Activated naive CD4-positive, alpha-beta T cell treated with anti-CD3 and anti-CD28 coated beads for 36 hours (primary cell): ENCODE measurements around the gene PITPNC1. TPM values are rescaled to one million over a fixed set of nuclear protein-coding genes. Genes with fewer than 3 reads are reported as not detected.

Experiments used
- CTCF ChIA-PET: fragments of 350-600 bp; sonication (Branson Sonifier 250); formaldehyde crosslinking; loops from one replicate; lab custom pipeline; 2021; ENCODE audit warnings: antibody characterized with exemption; lab: Charles Lee
- DNase-seq: peaks from one replicate; pipeline ENCODE4 v3.0.0-alpha.2; 2020
- H3K27ac Mint-ChIP-seq: one replicate; pipeline ENCODE4 v1.8.0; 2021; ENCODE audit warnings: mild to moderate bottlenecking, mixed read lengths
- H3K27me3 Mint-ChIP-seq: one replicate; pipeline ENCODE4 v1.8.0; 2021; ENCODE audit warnings: low read depth, mixed read lengths
- H3K36me3 Mint-ChIP-seq: one replicate; pipeline ENCODE4 v1.8.0; 2021; ENCODE audit warnings: low read depth, mixed read lengths
- H3K4me1 Mint-ChIP-seq: one replicate; pipeline ENCODE4 v1.8.0; 2021; ENCODE audit warnings: low read depth, mixed read lengths
- H3K4me3 Mint-ChIP-seq: one replicate; pipeline ENCODE4 v1.8.0; 2021; ENCODE audit warnings: mild to moderate bottlenecking, moderate library complexity, mixed read lengths
- H3K9me3 Mint-ChIP-seq: one replicate; pipeline ENCODE4 v1.8.0; 2021; ENCODE audit warnings: mixed read lengths
- intact Hi-C: fragments of 100-400 bp; cut with micrococcal nuclease; formaldehyde crosslinking; loops from one replicate; pipeline ENCODE4 v1.15.1; 2023
- total RNA-seq, 2 experiments: library from RNA; stranded (reverse); gene quantifications; one replicate each; pipeline ENCODE4 v1.2.3, GENCODE V29; 2021

Gene PITPNC1
- total RNA-seq, 2 experiments from 2014 or later: 58.7 to 60.0 TPM

- peaks cover 17% of the 10 kb centered on the region for H3K36me3 Mint-ChIP-seq
- H3K4me1 Mint-ChIP-seq: peaks cover 91% of the 10 kb centered on the region
- no peaks in the 10 kb centered on the region for H3K27me3 Mint-ChIP-seq
- H3K27ac Mint-ChIP-seq: peak overlapping the region; percentile 91
- intact Hi-C loops: loop anchor here (1.0 kb wide), 6 partner anchors 12 to 63 kb away; no protein-coding TSS in a partner anchor
- H3K9me3 Mint-ChIP-seq: peaks cover 9% of the 10 kb centered on the region
- H3K4me3 Mint-ChIP-seq: peak overlapping the region; percentile 53
- CTCF ChIA-PET: interaction anchor here (1.4 to 3.1 kb wide), 6 partner anchors 13 to 74 kb away, joined by 5 to 11 read pairs (median 9); no protein-coding TSS in a partner anchor
- DNase-seq: peak; percentile 65
Observed at GRCh38 chr17:67452681-67453554, 75.8 kb downstream of the PITPNC1 start.

- DNase-seq: no peak
- Mint-ChIP-seq H3K9me3 (peaks cover 17% of the 10 kb centered on the region), H3K4me3 (no peak overlapping the region), H3K27me3 (no peaks in the 10 kb centered on the region), H3K36me3 (peaks cover 25% of the 10 kb centered on the region), H3K4me1 (peaks cover 76% of the 10 kb centered on the region), H3K27ac (peak overlapping the region; percentile 68)
- CTCF ChIA-PET: interaction anchor here (0.6 to 3.6 kb wide), 3 partner anchors 12 to 63 kb away, joined by 3 to 20 read pairs (median 4); no protein-coding TSS in a partner anchor
- intact Hi-C loops: no loop called here
Observed at GRCh38 chr17:67456103-67456502, 79.0 kb downstream of the PITPNC1 start.

GRCh38 chr17:67456889-67457288 lies 79.8 kb downstream of the PITPNC1 start:
- DNase-seq: peak; percentile 4
- Mint-ChIP-seq H3K9me3 (peaks cover 17% of the 10 kb centered on the region), H3K27ac (peak overlapping the region; percentile 77), H3K27me3 (no peaks in the 10 kb centered on the region), H3K36me3 (peaks cover 25% of the 10 kb centered on the region), H3K4me1 (peaks cover 76% of the 10 kb centered on the region), H3K4me3 (no peak overlapping the region)
- intact Hi-C loops: no loop called here
- CTCF ChIA-PET: interaction anchor here (3.6 kb wide), 1 partner anchor 19 kb away, joined by 20 read pairs; no protein-coding TSS in a partner anchor

- H3K4me1 Mint-ChIP-seq: peaks cover 73% of the 10 kb centered on the region
- intact Hi-C loops: no loop called here
Observed at GRCh38 chr17:67458203-67458602, 81.1 kb downstream of the PITPNC1 start.

GRCh38 chr17:67459985-67460384 lies 82.9 kb downstream of the PITPNC1 start:
- DNase-seq: peak; percentile 2
- CTCF ChIA-PET: interaction anchor here (1.3 to 2.7 kb wide), 3 partner anchors 15 to 81 kb away, joined by 3 to 9 read pairs (median 5); no protein-coding TSS in a partner anchor

More at GRCh38 chr17:67458203-67458602, 81.1 kb downstream of the PITPNC1 start:
- no peak for DNase-seq
- Mint-ChIP-seq H3K27ac (peak overlapping the region; percentile 10), H3K4me3 (no peak overlapping the region), H3K9me3 (peaks cover 13% of the 10 kb centered on the region), H3K27me3 (no peaks in the 10 kb centered on the region), H3K36me3 (peaks cover 23% of the 10 kb centered on the region)
- CTCF ChIA-PET: no interaction called here

GRCh38 chr17:67461228-67461780 lies 84.2 kb downstream of the PITPNC1 start:
- H3K27me3 Mint-ChIP-seq: no peaks in the 10 kb centered on the region
- peak; percentile 67 for DNase-seq
- intact Hi-C loops: no loop called here
- CTCF ChIA-PET: interaction anchor here (2.7 to 3.7 kb wide), 2 partner anchors 14 to 82 kb away, joined by 9 to 17 read pairs; no protein-coding TSS in a partner anchor
- H3K36me3 Mint-ChIP-seq: peaks cover 21% of the 10 kb centered on the region
- H3K4me1 Mint-ChIP-seq: peaks cover 75% of the 10 kb centered on the region
- H3K9me3 Mint-ChIP-seq: peaks cover 13% of the 10 kb centered on the region
- no peak overlapping the region for H3K4me3 Mint-ChIP-seq
- peak overlapping the region; percentile 87 for H3K27ac Mint-ChIP-seq

More at GRCh38 chr17:67459985-67460384, 82.9 kb downstream of the PITPNC1 start:
- Mint-ChIP-seq H3K9me3 (peaks cover 13% of the 10 kb centered on the region), H3K36me3 (peaks cover 21% of the 10 kb centered on the region), H3K27ac (no peak overlapping the region), H3K4me1 (peaks cover 71% of the 10 kb centered on the region), H3K27me3 (no peaks in the 10 kb centered on the region), H3K4me3 (no peak overlapping the region)
- intact Hi-C loops: no loop called here

- no peak for DNase-seq
- H3K27me3 Mint-ChIP-seq: no peaks in the 10 kb centered on the region
- H3K9me3 Mint-ChIP-seq: peaks cover 13% of the 10 kb centered on the region
- peak overlapping the region; percentile 87 for H3K27ac Mint-ChIP-seq
- peaks cover 76% of the 10 kb centered on the region for H3K4me1 Mint-ChIP-seq
- no peak overlapping the region for H3K4me3 Mint-ChIP-seq
- H3K36me3 Mint-ChIP-seq: peaks cover 22% of the 10 kb centered on the region
- CTCF ChIA-PET: interaction anchor here (3.7 kb wide), 1 partner anchor 14 kb away, joined by 17 read pairs; no protein-coding TSS in a partner anchor
- intact Hi-C loops: no loop called here
Observed at GRCh38 chr17:67461876-67462275, 84.8 kb downstream of the PITPNC1 start.

GRCh38 chr17:67466251-67466796 lies 89.2 kb downstream of the PITPNC1 start:
- intact Hi-C loops: no loop called here
- CTCF ChIA-PET: interaction anchor here (2.0 kb wide), 2 partner anchors 9 to 87 kb away, joined by 8 to 15 read pairs; no protein-coding TSS in a partner anchor
- H3K27me3 Mint-ChIP-seq: no peaks in the 10 kb centered on the region
- no peak overlapping the region for H3K4me3 Mint-ChIP-seq
- H3K27ac Mint-ChIP-seq: peak overlapping the region; percentile 69
- H3K4me1 Mint-ChIP-seq: peaks cover 78% of the 10 kb centered on the region
- DNase-seq: no peak
- peaks cover 4% of the 10 kb centered on the region for H3K36me3 Mint-ChIP-seq
- no peaks in the 10 kb centered on the region for H3K9me3 Mint-ChIP-seq

GRCh38 chr17:67467500-67468455 lies 90.7 kb downstream of the PITPNC1 start:
- Mint-ChIP-seq H3K27ac (peak overlapping the region; percentile 82), H3K4me1 (peaks cover 67% of the 10 kb centered on the region), H3K27me3 (no peaks in the 10 kb centered on the region), H3K9me3 (peaks cover 5% of the 10 kb centered on the region), H3K4me3 (peak overlapping the region; percentile 44), H3K36me3 (peaks cover 4% of the 10 kb centered on the region)
- intact Hi-C loops: no loop called here
- peak; percentile 38 for DNase-seq
- CTCF ChIA-PET: interaction anchor here (0.8 to 2.7 kb wide), 7 partner anchors 8 to 89 kb away, joined by 3 to 19 read pairs (median 4); no protein-coding TSS in a partner anchor

GRCh38 chr17:67469208-67469980 lies 92.3 kb downstream of the PITPNC1 start:
- H3K4me1 Mint-ChIP-seq: peaks cover 63% of the 10 kb centered on the region
- peaks cover 5% of the 10 kb centered on the region for H3K9me3 Mint-ChIP-seq
- H3K4me3 Mint-ChIP-seq: peak overlapping the region; percentile 48
- H3K27me3 Mint-ChIP-seq: no peaks in the 10 kb centered on the region
- intact Hi-C loops: no loop called here
- DNase-seq: peak; percentile 72
- peaks cover 4% of the 10 kb centered on the region for H3K36me3 Mint-ChIP-seq
- H3K27ac Mint-ChIP-seq: peak overlapping the region; percentile 87
- CTCF ChIA-PET: interaction anchor here (0.7 to 2.7 kb wide), 7 partner anchors 12 to 90 kb away, joined by 3 to 19 read pairs (median 5); no protein-coding TSS in a partner anchor
